Lower leg skin (tissue), 3 donors: ENCODE data around the gene SLC9A2.

Source experiments
- POLR2A ChIP-seq, 2 donors: fragments of 450-650 bp; IDR thresholded peaks; one replicate each; pipeline ENCODE4 v1.6.1; 2016 to 2017; ENCODE audit warnings: antibody characterized with exemption in 2 of 2, mild to moderate bottlenecking in 1 of 2, moderate library complexity in 1 of 2
- TF ChIP-seq, protein P1 (sequence below), 3 donors: fragments of 450-650 bp; IDR thresholded peaks; one replicate each; pipeline ENCODE4 v1.5.1; 2016; ENCODE audit warnings: antibody characterized with exemption in 3 of 3, mild to moderate bottlenecking in 3 of 3, moderate library complexity in 2 of 3

DNA sequence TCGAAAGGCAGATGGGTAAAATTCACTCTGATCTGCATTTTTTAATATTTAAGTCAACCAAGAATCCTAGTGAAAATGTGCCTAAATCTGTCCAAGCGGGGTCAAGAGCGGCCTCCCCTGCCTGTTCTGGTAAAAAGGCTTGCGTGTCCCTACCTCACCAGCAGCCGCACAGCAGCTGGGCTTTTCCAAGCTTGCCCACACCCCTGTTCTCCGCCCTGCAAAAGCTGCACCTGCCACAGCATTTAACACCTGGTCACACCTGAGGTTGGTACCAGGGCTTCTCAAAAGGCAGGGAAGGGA, 116.7 kb downstream of the SLC9A2 start:
- TF ChIP-seq POLR2A (IDR thresholded peaks at IDR 0.05): no peak
- TF ChIP-seq, protein P1, sequence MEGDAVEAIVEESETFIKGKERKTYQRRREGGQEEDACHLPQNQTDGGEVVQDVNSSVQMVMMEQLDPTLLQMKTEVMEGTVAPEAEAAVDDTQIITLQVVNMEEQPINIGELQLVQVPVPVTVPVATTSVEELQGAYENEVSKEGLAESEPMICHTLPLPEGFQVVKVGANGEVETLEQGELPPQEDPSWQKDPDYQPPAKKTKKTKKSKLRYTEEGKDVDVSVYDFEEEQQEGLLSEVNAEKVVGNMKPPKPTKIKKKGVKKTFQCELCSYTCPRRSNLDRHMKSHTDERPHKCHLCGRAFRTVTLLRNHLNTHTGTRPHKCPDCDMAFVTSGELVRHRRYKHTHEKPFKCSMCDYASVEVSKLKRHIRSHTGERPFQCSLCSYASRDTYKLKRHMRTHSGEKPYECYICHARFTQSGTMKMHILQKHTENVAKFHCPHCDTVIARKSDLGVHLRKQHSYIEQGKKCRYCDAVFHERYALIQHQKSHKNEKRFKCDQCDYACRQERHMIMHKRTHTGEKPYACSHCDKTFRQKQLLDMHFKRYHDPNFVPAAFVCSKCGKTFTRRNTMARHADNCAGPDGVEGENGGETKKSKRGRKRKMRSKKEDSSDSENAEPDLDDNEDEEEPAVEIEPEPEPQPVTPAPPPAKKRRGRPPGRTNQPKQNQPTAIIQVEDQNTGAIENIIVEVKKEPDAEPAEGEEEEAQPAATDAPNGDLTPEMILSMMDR (IDR thresholded peaks at IDR 0.05): no peak
